HG02973 (cell line): ENCODE data around the gene DUSP16.
"Not testable (repeated sequence)": the region's sequence is repeated elsewhere in the genome, so short reads cannot be mapped to it uniquely, and the experiment has no call there.

ENCODE experiments used
- ATAC-seq: cut with Tn5 transposase; IDR thresholded peaks from one replicate; pipeline ENCODE4 v1.9.1; 2021; ENCODE audit warnings: moderate library complexity; ENCODE audit not compliant: unreplicated experiment

The DUSP16 gene

GRCh38 chr12:12471982-12472961 is 90.4 kb downstream of the DUSP16 start:
- not testable (repeated sequence) for ATAC-seq

GRCh38 chr12:12470751-12471306 is 91.8 kb downstream of the DUSP16 start:
- no peak for ATAC-seq

DNA sequence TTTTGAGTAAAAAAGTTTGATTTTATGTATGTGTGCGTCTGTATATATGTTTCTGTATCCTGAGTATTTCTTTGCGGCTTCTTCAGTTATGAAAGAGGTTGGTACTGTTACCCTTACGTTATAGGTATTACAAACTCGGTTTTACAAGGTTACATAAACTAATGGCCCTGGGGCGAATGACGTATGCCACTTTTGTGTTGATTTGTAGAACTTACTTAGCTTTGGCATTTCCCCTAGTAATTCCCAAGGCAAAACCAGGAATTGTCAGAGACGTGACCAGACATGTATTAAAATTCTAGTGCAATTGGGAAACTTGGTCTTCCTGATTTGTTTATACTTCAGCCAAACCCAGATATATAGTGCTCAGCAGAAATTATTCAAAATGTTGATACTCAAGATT is 93.3 kb downstream of the DUSP16 start:
- ATAC-seq = no peak

- ATAC-seq = no peak
These were observed 94.1 kb downstream of the DUSP16 start for GRCh38 chr12:12468575-12468974.

DNA sequence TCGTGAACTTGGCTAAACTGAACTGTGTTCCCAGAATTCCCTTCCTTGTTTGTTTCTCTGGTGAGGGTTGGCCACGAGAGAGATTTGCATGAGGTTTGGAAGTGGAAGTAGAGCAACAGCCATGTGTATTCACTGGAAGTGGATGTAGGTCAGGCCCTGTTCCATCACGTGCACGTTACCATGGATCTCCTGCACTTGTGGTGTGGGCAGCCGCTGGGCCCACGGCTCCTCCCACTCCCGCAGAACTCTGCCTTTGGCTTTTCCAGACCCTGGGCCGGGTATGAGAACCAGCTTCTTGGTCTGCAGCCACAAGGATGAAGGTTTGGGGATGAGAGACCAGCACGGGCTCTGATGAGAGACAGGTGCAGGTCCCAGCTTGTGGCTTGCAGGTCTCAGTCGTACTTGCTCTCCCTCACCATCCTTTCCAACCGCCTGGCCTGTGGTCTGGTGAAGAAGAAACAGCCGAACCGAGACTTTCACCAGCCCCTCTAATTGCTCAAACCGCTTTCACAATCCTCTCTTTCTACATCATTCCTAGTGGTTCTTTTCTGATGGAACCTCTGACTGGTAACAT is 94.9 kb downstream of the DUSP16 start:
- ATAC-seq = no peak

DNA sequence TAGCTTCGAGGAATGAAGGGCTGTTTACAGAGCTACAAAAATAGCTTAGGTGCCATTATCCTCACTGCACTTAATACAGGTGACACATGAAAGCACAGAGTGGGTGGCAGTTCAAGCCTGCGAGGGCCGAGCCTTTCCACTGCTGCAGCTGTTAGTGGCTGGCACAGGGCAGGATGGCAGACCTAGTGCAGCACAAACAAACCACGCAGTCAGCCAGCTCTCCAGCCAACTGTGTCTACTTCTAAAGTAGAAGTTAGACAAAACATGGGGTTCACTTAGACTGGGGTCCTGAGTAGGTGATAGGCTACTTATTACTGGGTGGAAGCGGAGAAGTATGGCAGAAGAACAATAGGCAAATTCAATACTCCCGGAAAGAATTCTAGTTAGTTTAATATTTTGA is 95.4 kb downstream of the DUSP16 start:
- no peak for ATAC-seq

GRCh38 chr12:12466157-12466556 is 96.5 kb downstream of the DUSP16 start:
- ATAC-seq = no peak

GRCh38 chr12:12465522-12465921 is 97.1 kb downstream of the DUSP16 start:
- no peak for ATAC-seq

- ATAC-seq = no peak
These were observed 100.7 kb downstream of the DUSP16 start for GRCh38 chr12:12461923-12462315.

- no peak for ATAC-seq
These were observed 101.4 kb downstream of the DUSP16 start for GRCh38 chr12:12460935-12461922.

GRCh38 chr12:12456637-12457036 is 106.0 kb downstream of the DUSP16 start:
- no peak for ATAC-seq

- no peak for ATAC-seq
These were observed 108.3 kb downstream of the DUSP16 start for GRCh38 chr12:12454315-12454714.

- ATAC-seq = no peak
These were observed 109.0 kb downstream of the DUSP16 start for GRCh38 chr12:12453635-12454034.

DNA sequence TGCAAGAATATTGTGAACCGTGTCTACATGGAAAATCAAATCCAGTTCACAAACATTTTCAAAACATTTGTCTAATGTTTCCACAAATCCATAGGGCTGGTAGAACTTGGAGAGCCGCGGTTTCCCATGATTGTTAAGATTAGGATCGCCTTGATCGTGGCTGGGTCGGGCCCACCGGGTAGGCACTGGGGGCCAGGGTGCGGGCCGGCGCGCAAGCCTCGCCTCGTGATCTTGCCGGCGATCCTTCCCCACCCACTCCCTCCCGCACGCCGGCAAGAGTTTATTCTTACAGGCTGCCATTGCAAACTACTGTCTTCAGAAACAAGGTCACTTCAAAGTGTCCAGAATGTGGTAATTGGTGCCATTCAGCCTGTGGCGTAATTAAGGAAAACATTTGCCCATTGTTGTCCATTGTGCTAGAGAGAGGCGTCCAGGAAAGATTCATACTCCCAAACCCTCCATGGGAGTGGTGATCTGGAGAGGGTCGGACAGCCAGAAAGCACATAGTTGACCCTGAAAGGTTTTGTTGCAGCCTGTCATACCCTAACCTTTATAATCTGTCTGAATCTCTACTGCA is 110.2 kb downstream of the DUSP16 start:
- ATAC-seq = no peak

DNA sequence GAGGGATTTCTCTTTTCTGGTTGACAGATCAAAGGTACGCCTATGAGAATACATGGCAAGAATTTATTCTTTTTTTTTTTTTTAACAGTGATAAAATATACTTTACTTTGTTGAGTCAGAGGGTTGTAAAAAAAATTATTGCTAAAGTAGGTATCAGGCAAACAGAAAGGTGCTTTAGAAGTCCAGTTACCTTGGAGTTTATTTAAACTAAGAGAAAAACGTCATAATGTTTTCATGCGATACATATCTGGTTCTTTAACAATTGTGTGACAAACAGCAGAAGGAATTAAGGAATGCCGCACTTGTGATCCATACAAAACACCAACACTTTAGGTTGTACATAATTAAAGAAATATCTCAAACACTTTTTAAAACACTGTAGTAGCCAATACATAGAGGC is 111.6 kb downstream of the DUSP16 start:
- ATAC-seq = no peak

- ATAC-seq = no peak
These were observed 112.6 kb downstream of the DUSP16 start for GRCh38 chr12:12450043-12450471.

GRCh38 chr12:12449533-12450025 is 113.1 kb downstream of the DUSP16 start:
- no peak for ATAC-seq

DNA sequence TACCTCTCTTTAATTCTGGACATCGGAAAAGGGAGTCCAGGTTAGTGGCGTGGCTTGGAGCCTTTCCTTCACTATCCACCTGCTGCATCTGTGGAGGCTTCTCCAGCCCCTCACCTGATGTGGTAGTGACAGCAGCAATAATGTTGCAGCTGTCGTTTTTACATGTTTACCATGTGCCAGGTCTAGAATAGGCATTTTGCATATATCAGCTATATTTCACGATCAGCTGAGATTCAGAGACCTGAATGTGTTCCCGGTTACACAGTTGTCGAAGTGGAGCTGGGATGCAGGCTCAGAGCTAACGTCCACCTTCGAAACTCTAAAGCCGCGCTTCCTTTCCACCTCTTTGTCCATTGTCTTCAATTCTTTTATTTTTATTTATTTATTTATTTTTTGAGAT is 114.8 kb downstream of the DUSP16 start:
- no peak for ATAC-seq

- ATAC-seq = no peak
These were observed 115.4 kb downstream of the DUSP16 start for GRCh38 chr12:12447236-12447635.

DNA sequence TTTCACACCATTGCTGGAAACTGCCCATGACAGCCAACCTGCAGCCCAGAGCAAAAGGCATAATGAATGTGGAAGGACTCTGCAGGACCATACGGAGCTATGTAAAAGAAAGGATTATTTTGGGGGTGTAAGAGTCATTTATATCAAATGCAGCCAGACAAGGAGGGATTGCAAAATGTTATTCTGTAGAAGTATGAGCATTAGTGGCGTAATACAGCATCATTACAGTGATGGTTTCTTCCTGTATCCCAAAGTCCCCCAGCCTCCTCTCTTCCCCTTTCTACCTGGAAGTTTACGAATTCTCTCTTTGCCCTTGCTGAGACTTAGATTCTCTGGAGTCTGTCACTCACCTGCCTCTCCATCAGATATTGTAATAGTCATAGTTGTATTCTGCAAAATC is 115.9 kb downstream of the DUSP16 start:
- ATAC-seq = no peak
